ENCODE results near the gene EBI3.
"Not testable (repeated sequence)": the region's sequence is repeated elsewhere in the genome, so short reads cannot be mapped to it uniquely, and the experiment has no call there.

The EBI3 gene

GRCh38 chr19:4217429-4218264 lies 11.7 kb upstream of the EBI3 start:
- Mint-ChIP-seq H3K4me1 (ENCODE audit: low read depth) (no peaks in the 10 kb centered on the region), H3K27ac (no peak overlapping the region), H3K4me3 (no peak overlapping the region), H3K9me3 (ENCODE audit: low read depth) (no peaks in the 10 kb centered on the region), H3K27me3 (no peaks in the 10 kb centered on the region), H3K36me3 (no peaks in the 10 kb centered on the region)

GRCh38 chr19:4218523-4218922 lies 10.8 kb upstream of the EBI3 start:
- not testable (repeated sequence) for H3K4me1 Mint-ChIP-seq (ENCODE audit: low read depth); H3K27ac Mint-ChIP-seq; H3K9me3 Mint-ChIP-seq (ENCODE audit: low read depth); H3K4me3 Mint-ChIP-seq; H3K36me3 Mint-ChIP-seq; H3K27me3 Mint-ChIP-seq

GRCh38 chr19:4220188-4220587 lies 9.1 kb upstream of the EBI3 start:
- H3K9me3 Mint-ChIP-seq (ENCODE audit: low read depth): no peaks in the 10 kb centered on the region
- no peak overlapping the region for H3K4me3 Mint-ChIP-seq
- H3K27ac Mint-ChIP-seq: no peak overlapping the region
- no peaks in the 10 kb centered on the region for H3K27me3 Mint-ChIP-seq
- H3K36me3 Mint-ChIP-seq: no peaks in the 10 kb centered on the region
- no peaks in the 10 kb centered on the region for H3K4me1 Mint-ChIP-seq (ENCODE audit: low read depth)

GRCh38 chr19:4224470-4224869 lies 4.9 kb upstream of the EBI3 start:
- Mint-ChIP-seq H3K36me3 (no peaks in the 10 kb centered on the region), H3K4me1 (ENCODE audit: low read depth) (peaks cover 2% of the 10 kb centered on the region), H3K27me3 (peaks cover under 1% of the 10 kb centered on the region), H3K27ac (no peak overlapping the region), H3K9me3 (ENCODE audit: low read depth) (no peaks in the 10 kb centered on the region), H3K4me3 (no peak overlapping the region)

- Mint-ChIP-seq H3K27me3 (peaks cover 1% of the 10 kb centered on the region), H3K27ac (no peak overlapping the region), H3K4me3 (no peak overlapping the region), H3K36me3 (no peaks in the 10 kb centered on the region), H3K9me3 (ENCODE audit: low read depth) (no peaks in the 10 kb centered on the region), H3K4me1 (ENCODE audit: low read depth) (peaks cover 6% of the 10 kb centered on the region)
Measured at GRCh38 chr19:4225885-4226284, 3.4 kb upstream of the EBI3 start.

GRCh38 chr19:4227771-4228170 lies 1.6 kb upstream of the EBI3 start:
- H3K27me3 Mint-ChIP-seq: peaks cover 1% of the 10 kb centered on the region
- no peak overlapping the region for H3K27ac Mint-ChIP-seq
- no peak overlapping the region for H3K4me3 Mint-ChIP-seq
- peaks cover 6% of the 10 kb centered on the region for H3K4me1 Mint-ChIP-seq (ENCODE audit: low read depth)
- no peaks in the 10 kb centered on the region for H3K36me3 Mint-ChIP-seq
- no peaks in the 10 kb centered on the region for H3K9me3 Mint-ChIP-seq (ENCODE audit: low read depth)

GRCh38 chr19:4228765-4229178 lies 551 bp upstream of the EBI3 start:
- Mint-ChIP-seq H3K4me1 (ENCODE audit: low read depth) (peaks cover 6% of the 10 kb centered on the region), H3K27me3 (peaks cover 7% of the 10 kb centered on the region), H3K4me3 (no peak overlapping the region), H3K27ac (no peak overlapping the region), H3K36me3 (no peaks in the 10 kb centered on the region), H3K9me3 (ENCODE audit: low read depth) (no peaks in the 10 kb centered on the region)

GRCh38 chr19:4230237-4230636 lies 914 bp downstream of the EBI3 start:
- not testable (repeated sequence) for H3K27ac Mint-ChIP-seq; H3K9me3 Mint-ChIP-seq (ENCODE audit: low read depth); H3K4me1 Mint-ChIP-seq (ENCODE audit: low read depth); H3K27me3 Mint-ChIP-seq; H3K36me3 Mint-ChIP-seq; H3K4me3 Mint-ChIP-seq

- H3K27ac Mint-ChIP-seq; H3K36me3 Mint-ChIP-seq; H3K4me1 Mint-ChIP-seq (ENCODE audit: low read depth); H3K27me3 Mint-ChIP-seq; H3K4me3 Mint-ChIP-seq; H3K9me3 Mint-ChIP-seq (ENCODE audit: low read depth): not testable (repeated sequence)
Measured at GRCh38 chr19:4231521-4231920, 2.2 kb downstream of the EBI3 start.

GRCh38 chr19:4232139-4232538 lies 2.8 kb downstream of the EBI3 start:
- not testable (repeated sequence) for H3K9me3 Mint-ChIP-seq (ENCODE audit: low read depth); H3K27ac Mint-ChIP-seq; H3K36me3 Mint-ChIP-seq; H3K4me3 Mint-ChIP-seq; H3K4me1 Mint-ChIP-seq (ENCODE audit: low read depth); H3K27me3 Mint-ChIP-seq

GRCh38 chr19:4232614-4233281 lies 3.4 kb downstream of the EBI3 start:
- no peak overlapping the region for H3K27ac Mint-ChIP-seq
- H3K36me3 Mint-ChIP-seq: no peaks in the 10 kb centered on the region
- H3K4me1 Mint-ChIP-seq (ENCODE audit: low read depth): peaks cover 6% of the 10 kb centered on the region
- peaks cover 7% of the 10 kb centered on the region for H3K27me3 Mint-ChIP-seq
- no peak overlapping the region for H3K4me3 Mint-ChIP-seq
- no peaks in the 10 kb centered on the region for H3K9me3 Mint-ChIP-seq (ENCODE audit: low read depth)

- Mint-ChIP-seq H3K4me1 (ENCODE audit: low read depth) (peaks cover 6% of the 10 kb centered on the region), H3K27ac (no peak overlapping the region), H3K27me3 (peaks cover 7% of the 10 kb centered on the region), H3K9me3 (ENCODE audit: low read depth) (no peaks in the 10 kb centered on the region), H3K36me3 (no peaks in the 10 kb centered on the region), H3K4me3 (no peak overlapping the region)
Measured at GRCh38 chr19:4233282-4233853, 4.0 kb downstream of the EBI3 start.

- H3K27me3 Mint-ChIP-seq: peaks cover 7% of the 10 kb centered on the region
- no peaks in the 10 kb centered on the region for H3K9me3 Mint-ChIP-seq (ENCODE audit: low read depth)
- no peak overlapping the region for H3K4me3 Mint-ChIP-seq
- no peak overlapping the region for H3K27ac Mint-ChIP-seq
- H3K36me3 Mint-ChIP-seq: no peaks in the 10 kb centered on the region
- H3K4me1 Mint-ChIP-seq (ENCODE audit: low read depth): peaks cover 6% of the 10 kb centered on the region
Measured at GRCh38 chr19:4234142-4234861, 5.0 kb downstream of the EBI3 start.

GRCh38 chr19:4234862-4235201 lies 5.5 kb downstream of the EBI3 start:
- no peaks in the 10 kb centered on the region for H3K36me3 Mint-ChIP-seq
- no peaks in the 10 kb centered on the region for H3K9me3 Mint-ChIP-seq (ENCODE audit: low read depth)
- peaks cover 5% of the 10 kb centered on the region for H3K27me3 Mint-ChIP-seq
- H3K4me3 Mint-ChIP-seq: no peak overlapping the region
- peaks cover under 1% of the 10 kb centered on the region for H3K4me1 Mint-ChIP-seq (ENCODE audit: low read depth)
- no peak overlapping the region for H3K27ac Mint-ChIP-seq

GRCh38 chr19:4237510-4237909 lies 8.2 kb downstream of the EBI3 start:
- not testable (repeated sequence) for H3K9me3 Mint-ChIP-seq (ENCODE audit: low read depth); H3K4me1 Mint-ChIP-seq (ENCODE audit: low read depth); H3K4me3 Mint-ChIP-seq; H3K36me3 Mint-ChIP-seq; H3K27me3 Mint-ChIP-seq; H3K27ac Mint-ChIP-seq

Data from activated naive CD8-positive, alpha-beta T cell (primary cell).